SH-SY5Y (cell line): ENCODE measurements around the gene FLRT1.

Source experiments
- GATA2 ChIP-seq: IDR thresholded peaks from 2 replicates; pipeline ENCODE4 v1.6.1; 2011; ENCODE audit warnings: mild to moderate bottlenecking, low read depth, low read length
- GATA3 ChIP-seq: IDR thresholded peaks from 2 replicates; pipeline ENCODE4 v1.6.1; 2011; ENCODE audit warnings: low read depth, mild to moderate bottlenecking, low read length, moderate library complexity

DNA sequence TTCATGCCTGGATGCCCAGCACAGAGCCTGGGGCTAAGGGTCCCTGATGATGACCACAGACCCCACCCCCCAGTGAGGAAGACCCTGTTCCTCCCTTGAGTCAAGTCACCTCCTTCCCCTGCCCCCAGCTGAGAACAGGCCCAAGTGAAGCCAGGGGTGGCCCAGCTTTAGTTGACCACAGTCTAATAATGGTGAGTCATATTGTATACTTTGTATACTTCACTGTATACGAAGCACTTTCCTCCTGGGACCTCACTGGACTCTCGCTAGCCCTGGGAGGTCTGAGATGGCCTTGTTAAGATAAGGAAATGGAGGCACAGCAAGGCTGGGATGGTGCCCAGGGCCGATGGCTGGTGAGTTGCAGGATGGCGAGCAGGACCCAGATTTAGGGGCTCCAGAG lies 3.7 kb upstream of the FLRT1 start:
- TF ChIP-seq GATA3 (no peak), GATA2 (no peak)
